CD4-positive, alpha-beta T cell (primary cell): Measurements from ENCODE around the gene CMIP. TPM values are rescaled to one million over a fixed set of nuclear protein-coding genes. Genes with fewer than 3 reads are reported as not detected.

Source experiments
- ATAC-seq: fragments of 200-7000 bp; cut with Tn5 transposase; one replicate; pipeline ENCODE4 v1.10.0; 2022; ENCODE audit warnings: mild to moderate bottlenecking; ENCODE audit not compliant: poor library complexity
- CTCF ChIA-PET: fragments of 350-600 bp; sonication (Branson Sonifier 250); formaldehyde crosslinking; loops from one replicate; lab custom pipeline; 2021; ENCODE audit warnings: antibody characterized with exemption, inconsistent platforms; lab: Charles Lee
- POLR2A ChIA-PET: fragments of 350-600 bp; sonication (Branson Sonifier 250); formaldehyde crosslinking; loops from one replicate; lab custom pipeline; 2021; ENCODE audit warnings: antibody characterized with exemption, inconsistent platforms; lab: Charles Lee
- DNase-seq, 14 experiments: peaks; one replicate each; pipeline ENCODE4 v3.0.0-alpha.2; 2013 to 2020; ENCODE audit warnings: mixed read lengths in 2 of 14
- H3K27ac ChIP-seq, 2 donors: one replicate each; pipeline versions ENCODE4 v1.5.1 to v1.7.0; 2013; ENCODE audit warnings: low read length in 2 of 2, low read depth in 1 of 2, mild to moderate bottlenecking in 1 of 2
- H3K27me3 ChIP-seq, 2 experiments: 1 replicate in 1 of 2; 2 replicates in 1 of 2; pipeline versions ENCODE4 v1.6.1 to v1.7.0; 2013; ENCODE audit warnings: low read length in 2 of 2, control low read depth in 1 of 2, mild to moderate bottlenecking in 1 of 2, moderate library complexity in 1 of 2; ENCODE audit not compliant: insufficient read depth in 2 of 2, control insufficient read depth in 1 of 2
- H3K36me3 ChIP-seq: one replicate; pipeline ENCODE4 v1.6.1; 2013; ENCODE audit warnings: low read length, control low read depth; ENCODE audit not compliant: insufficient read depth
- H3K4me1 ChIP-seq: one replicate; pipeline ENCODE4 v1.6.1; 2013; ENCODE audit warnings: low read length, control low read depth; ENCODE audit not compliant: insufficient read depth
- H3K4me3 ChIP-seq: one replicate; pipeline ENCODE4 v1.5.1; 2013; ENCODE audit warnings: mild to moderate bottlenecking, low read length, moderate library complexity
- H3K9me3 ChIP-seq, 2 experiments: 1 replicate in 1 of 2; 2 replicates in 1 of 2; pipeline versions ENCODE4 v1.6.1 to v1.7.0; 2013; ENCODE audit warnings: low read length in 2 of 2, mild to moderate bottlenecking in 2 of 2, control low read depth in 1 of 2, moderate library complexity in 1 of 2; ENCODE audit not compliant: control insufficient read depth in 1 of 2, insufficient read depth in 1 of 2
- H3K27ac Mint-ChIP-seq: one replicate; pipeline ENCODE4 v1.8.0; 2020; ENCODE audit warnings: mixed read lengths
- H3K27me3 Mint-ChIP-seq: one replicate; pipeline ENCODE4 v1.8.0; 2021; ENCODE audit warnings: mixed read lengths
- H3K36me3 Mint-ChIP-seq: one replicate; pipeline ENCODE4 v1.8.0; 2021; ENCODE audit warnings: low read depth, mixed read lengths
- H3K4me1 Mint-ChIP-seq: one replicate; pipeline ENCODE4 v1.8.0; 2021; ENCODE audit warnings: low read depth, mixed read lengths
- H3K4me3 Mint-ChIP-seq: one replicate; pipeline ENCODE4 v1.8.0; 2020; ENCODE audit warnings: mild to moderate bottlenecking, mixed read lengths
- H3K9me3 Mint-ChIP-seq: one replicate; pipeline ENCODE4 v1.8.0; 2020; ENCODE audit warnings: mixed read lengths
- intact Hi-C, 2 experiments: fragments of 100-400 bp; cut with DNase I in 1 of 2; cut with micrococcal nuclease in 1 of 2; formaldehyde crosslinking; loops; one replicate each; pipeline versions ENCODE4 v1.15.1 to v1.9.0; 2023 to 2025; cut with DNase I, micrococcal nuclease
- total RNA-seq, 174 experiments: library from RNA in 2 of 174; stranded (reverse) in 2 of 174; gene quantifications; one replicate each; pipeline ENCODE4 v1.2.3 and lab custom pipeline; 2021 to 2026
- TF ChIP-seq, protein P1 (sequence below): fragments of 200-600 bp; IDR thresholded peaks from one replicate; pipeline ENCODE4 v1.8.0; 2022; ENCODE audit warnings: antibody characterized with exemption, mild to moderate bottlenecking

Gene CMIP
- total RNA-seq, 2 experiments from 2014 or later: 33.5 to 35.3 TPM

- Mint-ChIP-seq H3K27ac (no peak overlapping the region), H3K27me3 (no peaks in the 10 kb centered on the region), H3K9me3 (no peaks in the 10 kb centered on the region), H3K36me3 (peaks cover 68% of the 10 kb centered on the region), H3K4me1 (no peaks in the 10 kb centered on the region), H3K4me3 (no peak overlapping the region)
- Histone ChIP-seq H3K36me3 (peaks cover 38% of the 10 kb centered on the region), H3K4me1 (no peaks in the 10 kb centered on the region), H3K27me3 (no peaks in the 10 kb centered on the region), H3K4me3 (no peak overlapping the region), H3K9me3 (peaks cover 0 to 8% of the 10 kb centered on the region in 2 experiments), H3K27ac (no peak overlapping the region)
- TF ChIP-seq, protein P1, sequence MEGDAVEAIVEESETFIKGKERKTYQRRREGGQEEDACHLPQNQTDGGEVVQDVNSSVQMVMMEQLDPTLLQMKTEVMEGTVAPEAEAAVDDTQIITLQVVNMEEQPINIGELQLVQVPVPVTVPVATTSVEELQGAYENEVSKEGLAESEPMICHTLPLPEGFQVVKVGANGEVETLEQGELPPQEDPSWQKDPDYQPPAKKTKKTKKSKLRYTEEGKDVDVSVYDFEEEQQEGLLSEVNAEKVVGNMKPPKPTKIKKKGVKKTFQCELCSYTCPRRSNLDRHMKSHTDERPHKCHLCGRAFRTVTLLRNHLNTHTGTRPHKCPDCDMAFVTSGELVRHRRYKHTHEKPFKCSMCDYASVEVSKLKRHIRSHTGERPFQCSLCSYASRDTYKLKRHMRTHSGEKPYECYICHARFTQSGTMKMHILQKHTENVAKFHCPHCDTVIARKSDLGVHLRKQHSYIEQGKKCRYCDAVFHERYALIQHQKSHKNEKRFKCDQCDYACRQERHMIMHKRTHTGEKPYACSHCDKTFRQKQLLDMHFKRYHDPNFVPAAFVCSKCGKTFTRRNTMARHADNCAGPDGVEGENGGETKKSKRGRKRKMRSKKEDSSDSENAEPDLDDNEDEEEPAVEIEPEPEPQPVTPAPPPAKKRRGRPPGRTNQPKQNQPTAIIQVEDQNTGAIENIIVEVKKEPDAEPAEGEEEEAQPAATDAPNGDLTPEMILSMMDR: no peak
- CTCF ChIA-PET: no interaction called here
- DNase-seq (no peak), ATAC-seq (no peak)
- POLR2A ChIA-PET: interaction anchor here (1.3 kb wide), 1 partner anchor 40 kb away, joined by 3 read pairs; no protein-coding TSS in a partner anchor
- intact Hi-C loops: no loop called here
Measured at GRCh38 chr16:81673432-81673831, 228.8 kb downstream of the CMIP start.

- TF ChIP-seq, protein P1: no peak
- DNase-seq: no peak
- peaks cover 6% of the 10 kb centered on the region for H3K4me1 Mint-ChIP-seq
- H3K27ac Mint-ChIP-seq: no peak overlapping the region
- no peaks in the 10 kb centered on the region for H3K4me1 ChIP-seq
- H3K27ac ChIP-seq: no peak overlapping the region
- H3K36me3 ChIP-seq: peaks cover 48% of the 10 kb centered on the region
- no peaks in the 10 kb centered on the region for H3K27me3 Mint-ChIP-seq
- ChIA-PET CTCF (no interaction called here), POLR2A (no interaction called here)
- peaks cover 76% of the 10 kb centered on the region for H3K36me3 Mint-ChIP-seq
- no peak overlapping the region for H3K4me3 ChIP-seq
- H3K9me3 Mint-ChIP-seq: no peaks in the 10 kb centered on the region
- no peak for ATAC-seq
- no peaks in the 10 kb centered on the region for H3K27me3 ChIP-seq
- intact Hi-C loops: no loop called here
- no peaks in the 10 kb centered on the region for H3K9me3 ChIP-seq
- H3K4me3 Mint-ChIP-seq: no peak overlapping the region
Measured at GRCh38 chr16:81675662-81676061, 231.1 kb downstream of the CMIP start.

DNA sequence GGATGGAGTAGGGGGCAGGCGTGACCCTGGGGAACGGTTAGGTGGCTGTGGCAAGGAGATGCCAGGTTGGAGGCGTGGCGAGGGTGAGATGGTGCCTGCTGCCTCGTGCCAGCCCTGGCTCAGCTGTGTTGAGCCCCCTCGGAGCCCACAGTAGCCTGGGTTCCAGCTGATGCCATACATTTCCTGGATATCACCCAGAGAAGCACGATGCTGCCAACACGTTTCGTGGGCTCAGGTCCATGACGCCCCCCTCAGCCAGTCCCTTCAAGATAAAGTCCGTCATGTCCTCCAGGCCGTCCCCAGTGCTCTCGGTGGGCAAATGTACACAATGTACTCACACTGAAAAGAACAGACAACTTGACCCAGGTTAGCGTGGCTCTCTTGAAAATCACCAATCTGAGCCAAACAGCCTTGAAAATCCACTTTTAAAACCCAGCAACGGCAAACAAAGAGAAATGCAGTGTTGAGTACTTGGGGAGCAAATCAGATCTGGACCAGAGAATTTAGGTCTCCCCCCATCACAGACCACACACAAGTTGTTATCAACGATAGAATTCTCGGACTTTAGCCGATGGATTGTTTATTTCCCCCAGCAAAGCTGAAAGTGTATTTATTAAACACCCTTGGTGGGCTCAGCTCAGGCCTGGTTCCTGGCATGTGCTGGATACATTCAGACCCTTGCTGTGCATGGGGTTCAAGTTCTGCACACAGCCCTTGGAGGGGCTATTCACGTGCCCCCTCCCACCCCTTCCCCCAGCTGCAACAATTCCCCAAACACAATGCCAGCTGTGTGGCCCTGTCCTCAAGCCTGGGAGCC, 231.7 kb downstream of the CMIP start:
- H3K36me3 Mint-ChIP-seq: peaks cover 70% of the 10 kb centered on the region
- Histone ChIP-seq H3K4me3 (no peak overlapping the region), H3K36me3 (peaks cover 51% of the 10 kb centered on the region), H3K27ac (no peak overlapping the region), H3K4me1 (no peaks in the 10 kb centered on the region), H3K9me3 (no peaks in the 10 kb centered on the region), H3K27me3 (no peaks in the 10 kb centered on the region)
- peaks cover 6% of the 10 kb centered on the region for H3K4me1 Mint-ChIP-seq
- H3K4me3 Mint-ChIP-seq: no peak overlapping the region
- no peak for DNase-seq
- ChIA-PET POLR2A (no interaction called here), CTCF (no interaction called here)
- no peaks in the 10 kb centered on the region for H3K9me3 Mint-ChIP-seq
- no peak for ATAC-seq
- H3K27me3 Mint-ChIP-seq: no peaks in the 10 kb centered on the region
- TF ChIP-seq, protein P1: no peak
- intact Hi-C loops: no loop called here
- no peak overlapping the region for H3K27ac Mint-ChIP-seq
